GM12875 (cell line): ENCODE data around the gene TTI1.
A peak's percentile ranks its signal among the peaks of the same experiment; 100 is the strongest.

Experiments used
- H3K4me3 ChIP-seq: one replicate; pipeline ENCODE4 v1.5.1; 2011; ENCODE audit warnings: low read depth, low read length, control low read depth
- CTCF ChIP-seq: IDR thresholded peaks from 2 replicates; pipeline ENCODE4 v1.5.1; 2011; ENCODE audit warnings: low read depth, mild to moderate bottlenecking, control low read depth, inconsistent platforms, low read length, moderate library complexity, borderline replicate concordance; ENCODE audit not compliant: insufficient read depth

The TTI1 gene

GRCh38 chr20:38033330-38034107, at the start of gene TTI1, which contains the start of gene RPRD1B:
TTI1 (minus strand) TSS chr20:38033456; CDS start chr20:38013816, 19,640 bp downstream.
RPRD1B (plus strand) TSS chr20:38033746; CDS start chr20:38033948, 202 bp downstream.
- TF ChIP-seq CTCF, result no peak
- peak within 1 kb of the TSS; percentile 68 for H3K4me3 ChIP-seq

DNA sequence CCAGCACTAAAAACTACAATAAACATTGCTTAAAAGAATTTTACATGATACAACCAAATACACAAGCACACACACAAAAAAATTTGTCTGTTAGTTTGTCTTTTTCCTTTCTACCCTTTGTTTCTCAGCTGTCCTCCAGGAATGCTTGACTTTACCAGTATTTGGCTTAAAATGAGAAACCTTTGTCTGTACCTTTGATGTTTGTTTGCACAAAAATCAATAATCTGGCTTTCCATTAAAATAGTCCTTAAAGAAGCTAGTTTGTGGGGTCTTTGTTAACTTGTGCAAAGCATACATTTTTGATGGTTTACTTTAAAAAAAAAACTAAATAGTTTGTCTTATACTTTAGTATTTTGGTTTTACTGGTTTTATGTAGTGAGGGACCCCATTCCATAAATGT, 49.6 kb upstream of the TTI1 start:
- TF ChIP-seq CTCF, result no peak
- no peak overlapping the region for H3K4me3 ChIP-seq

DNA sequence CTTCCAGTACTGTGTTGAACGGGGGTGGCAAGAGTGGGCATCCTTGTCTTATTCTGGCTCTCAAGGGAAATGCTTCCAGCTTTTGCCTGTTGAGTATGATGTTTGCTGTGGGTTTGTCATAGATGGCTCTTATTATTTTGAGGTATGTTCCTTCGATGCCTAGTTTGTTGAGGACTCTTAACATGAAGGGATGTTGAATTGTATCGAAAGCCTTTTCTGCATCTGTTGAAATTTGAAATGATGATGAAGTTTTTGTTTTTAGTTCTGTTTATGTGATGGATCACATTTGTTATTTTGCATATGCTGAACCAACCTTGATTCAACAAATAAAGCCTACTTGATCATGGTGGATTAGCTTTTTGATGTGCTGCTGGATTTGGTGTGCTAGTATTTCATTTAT, 48.3 kb upstream of the TTI1 start:
- no peak for TF ChIP-seq CTCF
- no peak overlapping the region for H3K4me3 ChIP-seq

DNA sequence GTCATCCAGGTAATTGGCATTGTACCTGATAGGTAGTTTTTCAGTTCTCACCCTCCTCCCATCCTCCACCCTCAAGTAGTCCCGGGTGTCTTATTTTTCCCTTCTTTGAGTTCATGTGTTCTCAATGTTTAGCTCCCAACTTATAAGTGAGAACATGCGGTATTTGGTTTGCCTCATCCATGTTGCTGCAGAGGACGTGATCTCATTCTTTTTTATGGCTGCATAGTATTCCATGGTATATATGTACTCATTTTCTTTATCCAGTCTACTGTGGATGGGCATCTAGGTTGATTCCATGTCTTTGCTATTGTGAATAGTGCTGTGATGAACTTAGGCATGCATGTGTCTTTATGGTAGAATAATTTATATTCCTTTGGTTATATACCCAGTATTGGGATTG, 46.1 kb upstream of the TTI1 start:
- TF ChIP-seq CTCF, result no peak
- no peak overlapping the region for H3K4me3 ChIP-seq

DNA sequence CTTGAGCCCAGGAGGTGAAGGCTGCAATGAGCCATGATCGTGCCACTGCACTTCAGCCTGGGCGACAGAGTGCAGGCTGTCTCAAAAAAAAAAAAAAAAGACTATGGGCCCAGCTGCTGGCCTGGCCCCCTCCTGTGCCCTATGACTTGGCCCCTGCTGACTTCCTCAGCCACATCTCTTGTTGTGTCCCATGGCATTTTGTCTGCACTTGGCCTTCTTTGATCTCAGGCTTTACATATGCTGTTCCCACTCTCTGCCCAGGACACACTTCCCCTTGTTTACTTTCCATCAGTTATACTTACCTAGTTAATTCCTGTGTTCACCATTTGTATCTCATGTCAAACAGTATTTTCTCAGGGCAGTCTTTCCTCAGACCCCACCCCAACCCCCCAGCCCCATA, 44.8 kb upstream of the TTI1 start:
- no peak overlapping the region for H3K4me3 ChIP-seq
- no peak for TF ChIP-seq CTCF

DNA sequence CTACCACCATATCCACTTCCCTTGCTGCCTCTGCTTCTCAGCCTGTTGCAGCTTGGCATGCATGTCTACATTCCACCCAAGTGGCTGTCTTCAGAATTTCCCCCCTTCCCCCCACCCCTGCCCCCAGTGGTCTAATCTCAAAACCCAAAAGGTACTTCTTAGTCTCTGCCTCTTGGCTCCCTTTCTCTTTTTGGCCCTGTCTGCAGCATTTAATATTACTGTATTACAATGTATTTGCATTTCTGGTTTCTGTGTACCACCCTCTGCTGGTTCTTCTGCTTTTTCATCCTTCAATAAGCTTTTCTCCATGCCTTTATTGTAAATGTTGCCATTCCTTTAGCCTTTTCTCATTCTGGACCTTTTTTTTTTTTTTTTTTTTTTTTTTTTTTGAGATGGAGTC, 43.3 kb upstream of the TTI1 start:
- H3K4me3 ChIP-seq, result no peak overlapping the region
- TF ChIP-seq CTCF, result no peak
